GM06990 (cell line): ENCODE measurements around the gene SPIRE1.
"Not testable (repeated sequence)": the region's sequence is repeated elsewhere in the genome, so short reads cannot be mapped to it uniquely, and the experiment has no call there.

Source experiments
- DNase-seq: peaks from one replicate; pipeline ENCODE4 v3.0.0-alpha.2; 2011; ENCODE audit not compliant: insufficient read length; ENCODE audit errors: extremely low read depth
- H3K27me3 ChIP-seq: replicated peaks from 2 replicates; pipeline ENCODE4 v1.6.0; 2011; ENCODE audit warnings: low read length; ENCODE audit not compliant: control insufficient read depth, insufficient read depth
- H3K36me3 ChIP-seq: 2 replicates; pipeline ENCODE4 v1.5.1; 2011; ENCODE audit warnings: low read length; ENCODE audit not compliant: control insufficient read depth, insufficient read depth
- H3K4me3 ChIP-seq: replicated peaks from 2 replicates; pipeline ENCODE4 v1.5.1; 2011; ENCODE audit warnings: low read depth, mild to moderate bottlenecking, control low read depth, low read length
- CTCF ChIP-seq: IDR thresholded peaks from 2 replicates; pipeline ENCODE4 v1.5.1; 2011; ENCODE audit warnings: low read length, control low read depth, mild to moderate bottlenecking, inconsistent platforms; ENCODE audit not compliant: insufficient read depth, poor library complexity, severe bottlenecking

SPIRE1 gene

GRCh38 chr18:12554796-12555388 is 103.0 kb downstream of the SPIRE1 start:
- DNase-seq: no peak
- no peak overlapping the region for H3K4me3 ChIP-seq
- no peaks in the 10 kb centered on the region for H3K27me3 ChIP-seq
- H3K36me3 ChIP-seq: no peaks in the 10 kb centered on the region
- no peak for TF ChIP-seq CTCF

- no peak for TF ChIP-seq CTCF
- Histone ChIP-seq H3K4me3 (no peak overlapping the region), H3K36me3 (no peaks in the 10 kb centered on the region), H3K27me3 (no peaks in the 10 kb centered on the region)
- DNase-seq: no peak
These were observed 105.0 kb downstream of the SPIRE1 start for GRCh38 chr18:12552879-12553242.

GRCh38 chr18:12551943-12552878 is 105.7 kb downstream of the SPIRE1 start:
- H3K4me3 ChIP-seq, H3K27me3 ChIP-seq, DNase-seq: not testable (repeated sequence)

GRCh38 chr18:12551466-12551865 is 106.4 kb downstream of the SPIRE1 start:
- not testable (repeated sequence) for H3K4me3 ChIP-seq, H3K36me3 ChIP-seq, H3K27me3 ChIP-seq, DNase-seq

More at GRCh38 chr18:12551943-12552878, 105.7 kb downstream of the SPIRE1 start:
- H3K36me3 ChIP-seq: not testable (repeated sequence)

GRCh38 chr18:12543697-12544096 is 114.2 kb downstream of the SPIRE1 start:
- H3K27me3 ChIP-seq: no peaks in the 10 kb centered on the region
- no peaks in the 10 kb centered on the region for H3K36me3 ChIP-seq
- DNase-seq: no peak
- no peak for TF ChIP-seq CTCF
- H3K4me3 ChIP-seq: no peak overlapping the region

GRCh38 chr18:12540751-12541150 is 117.2 kb downstream of the SPIRE1 start:
- TF ChIP-seq CTCF: no peak
- Histone ChIP-seq H3K27me3 (no peaks in the 10 kb centered on the region), H3K36me3 (no peaks in the 10 kb centered on the region), H3K4me3 (no peak overlapping the region)
- DNase-seq: no peak

GRCh38 chr18:12539158-12539557 is 118.7 kb downstream of the SPIRE1 start:
- H3K27me3 ChIP-seq, H3K4me3 ChIP-seq, DNase-seq, H3K36me3 ChIP-seq: not testable (repeated sequence)
